ENCODE results near the gene PDXP.
"Not testable (repeated sequence)": the region's sequence is repeated elsewhere in the genome, so short reads cannot be mapped to it uniquely, and the experiment has no call there.

The PDXP gene, protein sequence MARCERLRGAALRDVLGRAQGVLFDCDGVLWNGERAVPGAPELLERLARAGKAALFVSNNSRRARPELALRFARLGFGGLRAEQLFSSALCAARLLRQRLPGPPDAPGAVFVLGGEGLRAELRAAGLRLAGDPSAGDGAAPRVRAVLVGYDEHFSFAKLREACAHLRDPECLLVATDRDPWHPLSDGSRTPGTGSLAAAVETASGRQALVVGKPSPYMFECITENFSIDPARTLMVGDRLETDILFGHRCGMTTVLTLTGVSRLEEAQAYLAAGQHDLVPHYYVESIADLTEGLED

DNA sequence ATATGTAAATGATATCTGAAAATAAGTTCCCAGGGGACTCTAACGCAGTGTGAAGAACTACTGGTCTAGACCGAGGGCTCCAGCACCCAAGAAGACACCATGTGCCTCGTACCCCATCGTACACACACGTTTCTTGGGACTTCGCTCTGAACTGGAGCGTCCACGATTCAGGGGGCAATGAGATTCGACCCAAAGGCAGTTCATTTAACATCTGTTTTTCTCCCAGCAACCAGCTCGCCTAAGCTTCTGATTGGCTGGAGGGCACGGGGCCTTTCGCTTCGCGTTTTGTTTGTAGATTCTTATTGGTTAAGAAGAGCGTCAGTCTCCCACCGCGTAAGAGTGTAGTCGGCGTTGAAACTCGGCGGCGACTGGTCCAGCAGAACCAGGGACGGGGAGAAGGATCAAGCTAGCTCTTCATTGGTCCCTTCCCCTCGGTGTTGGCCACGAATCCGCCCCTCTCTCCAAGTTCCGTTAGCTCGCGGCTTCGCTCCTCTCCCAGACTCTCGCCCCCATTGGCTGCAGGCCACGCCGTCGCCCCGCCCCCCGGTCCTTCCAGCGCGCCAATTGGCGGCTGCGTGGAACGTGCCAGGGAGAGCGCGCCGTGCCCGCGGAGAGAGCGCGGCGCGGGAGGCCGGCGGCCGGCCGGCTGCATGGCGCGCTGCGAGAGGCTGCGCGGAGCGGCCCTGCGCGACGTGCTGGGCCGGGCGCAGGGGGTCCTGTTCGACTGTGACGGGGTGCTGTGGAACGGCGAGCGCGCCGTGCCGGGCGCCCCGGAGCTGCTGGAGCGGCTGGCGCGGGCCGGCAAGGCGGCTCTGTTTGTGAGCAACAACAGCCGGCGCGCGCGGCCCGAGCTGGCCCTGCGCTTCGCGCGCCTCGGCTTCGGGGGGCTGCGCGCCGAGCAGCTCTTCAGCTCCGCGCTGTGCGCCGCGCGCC is at the start of gene PDXP:
Gene PDXP (plus strand): TSS at position 591 of the 933 bp plus-strand sequence. CDS start 60 bp downstream, at position 651.
- in situ Hi-C loops (cut with MboI; ENCODE audit: low sequenced_read_pairs): no loop called here

DNA sequence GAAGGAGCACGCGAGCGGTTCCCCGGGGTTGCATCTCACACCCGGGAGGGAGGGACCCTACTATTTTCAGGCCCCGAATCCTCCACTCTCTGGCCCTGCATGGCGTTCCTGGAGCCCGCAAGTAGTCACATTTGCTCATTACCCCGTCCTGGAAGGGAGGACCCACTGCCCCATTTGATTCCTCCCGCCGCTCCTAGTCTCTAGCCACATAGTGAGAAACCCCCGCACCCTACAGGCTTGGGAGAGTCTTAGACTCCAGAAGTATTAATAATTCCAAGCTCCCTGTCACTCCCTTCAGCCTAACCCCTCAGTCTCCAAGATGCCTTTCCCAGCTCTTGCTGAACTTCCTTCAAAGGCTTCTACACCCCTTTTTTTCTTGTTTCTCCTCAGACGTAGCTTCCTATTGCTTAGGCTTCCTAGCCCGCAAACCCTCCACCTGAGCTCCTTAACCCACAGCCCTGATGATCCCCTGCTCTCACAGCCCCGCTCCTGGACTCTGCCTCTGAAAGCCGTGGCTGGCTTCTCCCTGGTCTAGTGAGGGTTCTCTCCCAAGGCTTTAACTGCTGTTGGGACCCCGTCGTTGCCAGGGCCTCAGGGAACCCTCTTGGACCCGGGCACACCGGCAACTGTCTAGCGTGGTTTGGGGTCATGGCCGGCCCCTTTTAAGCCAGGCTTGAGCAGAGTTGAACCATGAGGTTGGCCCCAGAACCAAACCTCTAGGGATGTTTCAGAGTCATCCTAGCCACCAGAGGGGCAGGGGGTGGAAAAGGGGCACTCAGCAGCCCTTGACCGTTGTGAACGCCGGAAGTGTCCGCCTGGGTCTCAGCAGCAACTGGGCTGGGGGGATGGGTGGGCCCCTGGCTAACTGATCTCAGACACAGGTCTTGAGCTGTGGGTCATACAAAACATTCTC is 49.0 kb upstream of the PDXP start:
- in situ Hi-C loops (cut with MboI; ENCODE audit: low sequenced_read_pairs): no loop called here

DNA sequence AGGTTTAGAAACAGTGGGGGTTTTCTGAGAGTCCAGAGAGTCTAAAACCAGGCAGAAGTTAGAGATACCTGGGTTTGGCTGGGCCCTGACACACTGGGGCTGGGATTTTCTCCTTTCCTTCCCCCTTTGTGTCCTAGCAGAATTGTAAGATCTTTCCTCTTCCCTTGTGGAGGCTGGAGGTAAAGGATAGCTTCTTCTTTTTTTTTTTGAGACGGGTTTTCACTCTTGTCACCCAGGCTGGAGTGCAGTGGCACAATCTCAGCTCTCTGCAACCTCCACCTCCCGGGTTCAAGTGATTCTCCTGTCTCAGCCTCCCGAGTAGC is 48.4 kb upstream of the PDXP start:
- in situ Hi-C loops (cut with MboI; ENCODE audit: low sequenced_read_pairs): not testable (repeated sequence)

DNA sequence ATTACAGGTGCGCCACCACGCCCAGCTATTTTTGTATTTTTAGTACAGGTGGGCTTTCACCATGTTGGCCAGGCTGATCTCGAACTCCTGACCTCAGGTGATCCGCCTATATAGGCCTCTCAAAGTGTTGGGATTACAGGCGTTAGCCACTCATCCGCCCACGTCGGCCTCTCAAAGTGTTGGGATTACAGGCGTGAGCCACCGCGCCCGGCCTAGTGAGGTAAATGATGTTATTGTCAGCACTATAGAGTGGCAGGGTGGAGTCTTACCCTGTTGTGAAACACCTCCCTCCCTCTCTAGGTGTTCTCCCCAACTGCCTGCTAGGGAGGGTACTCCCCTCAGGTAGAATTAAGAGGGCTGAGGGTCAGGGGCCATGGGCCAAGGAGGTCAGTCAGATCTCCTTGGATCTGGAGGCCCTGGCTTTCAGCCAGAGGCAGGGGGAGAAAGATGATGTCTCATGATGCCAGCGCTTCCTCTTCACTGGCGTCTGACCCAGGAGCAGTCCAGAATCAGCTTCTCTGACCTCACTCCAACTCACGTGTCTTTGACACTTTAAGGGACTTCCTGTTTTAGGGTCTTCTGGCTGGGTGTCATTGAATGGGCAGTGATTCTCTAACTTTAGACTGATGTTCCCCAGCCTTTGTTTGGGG is 47.9 kb upstream of the PDXP start:
- in situ Hi-C loops (cut with MboI; ENCODE audit: low sequenced_read_pairs): no loop called here

DNA sequence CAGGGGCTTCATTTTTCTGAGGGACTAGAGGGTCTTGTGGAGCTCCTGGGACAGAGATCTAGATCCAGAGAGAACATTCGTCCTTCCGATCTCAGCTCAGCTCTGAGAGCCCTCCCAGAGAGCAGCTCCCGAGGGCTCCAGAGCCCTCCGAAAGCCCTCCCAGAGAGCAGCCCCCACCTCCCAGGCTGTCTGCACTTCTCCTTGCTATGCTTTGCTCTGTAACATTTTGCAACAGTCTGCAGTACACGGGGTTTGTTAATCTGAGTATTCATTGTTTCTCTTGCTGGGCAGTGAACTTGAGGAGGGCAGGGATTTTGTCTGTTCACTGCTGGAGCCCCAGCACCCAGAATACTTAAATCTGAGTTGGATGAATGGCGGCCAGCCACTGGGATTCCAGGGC is 47.3 kb upstream of the PDXP start:
- in situ Hi-C loops (cut with MboI; ENCODE audit: low sequenced_read_pairs): no loop called here

DNA sequence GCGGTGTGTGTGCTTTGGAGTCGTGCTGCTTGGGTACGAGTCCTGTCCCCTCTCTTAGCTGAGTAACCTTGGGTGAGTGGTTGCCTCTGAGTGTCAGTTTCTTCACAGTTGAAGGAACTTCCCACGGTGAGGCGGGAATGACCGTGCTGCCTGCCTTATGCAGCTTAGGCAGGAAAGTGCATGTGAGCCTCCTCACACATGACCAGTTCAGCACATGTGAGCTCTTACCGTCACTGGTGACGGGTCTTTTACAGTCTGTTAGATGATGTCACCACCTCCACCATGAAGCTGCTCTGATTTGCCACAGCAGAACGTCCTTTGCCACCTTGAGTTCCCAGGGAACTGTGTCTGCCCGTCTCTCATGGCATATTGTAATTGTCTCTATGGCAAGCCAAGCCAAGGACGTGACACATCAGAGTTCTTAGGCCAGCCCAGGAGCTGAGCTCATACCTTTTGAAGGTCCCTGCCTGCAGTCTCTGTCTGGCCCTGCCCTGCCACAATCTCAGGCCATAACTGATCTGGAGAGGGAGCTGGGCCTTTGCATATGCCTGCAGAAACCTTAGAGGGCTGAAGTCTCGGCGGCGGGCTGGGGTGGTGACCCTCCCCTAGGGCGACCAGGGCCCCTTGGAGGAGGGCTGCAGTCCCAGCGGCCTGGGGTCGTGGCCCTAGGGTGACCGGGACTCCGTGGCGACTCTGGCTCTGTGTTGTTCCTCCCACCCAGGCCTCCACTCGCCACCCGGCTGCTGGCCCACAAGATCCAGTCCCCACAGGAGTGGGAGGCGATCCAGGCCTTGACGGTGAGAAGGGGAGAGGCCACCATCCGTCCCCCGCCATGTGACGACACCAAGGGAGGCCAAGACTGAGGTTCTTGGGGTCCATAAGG is 42.1 kb upstream of the PDXP start:
- in situ Hi-C loops (cut with MboI; ENCODE audit: low sequenced_read_pairs): no loop called here

DNA sequence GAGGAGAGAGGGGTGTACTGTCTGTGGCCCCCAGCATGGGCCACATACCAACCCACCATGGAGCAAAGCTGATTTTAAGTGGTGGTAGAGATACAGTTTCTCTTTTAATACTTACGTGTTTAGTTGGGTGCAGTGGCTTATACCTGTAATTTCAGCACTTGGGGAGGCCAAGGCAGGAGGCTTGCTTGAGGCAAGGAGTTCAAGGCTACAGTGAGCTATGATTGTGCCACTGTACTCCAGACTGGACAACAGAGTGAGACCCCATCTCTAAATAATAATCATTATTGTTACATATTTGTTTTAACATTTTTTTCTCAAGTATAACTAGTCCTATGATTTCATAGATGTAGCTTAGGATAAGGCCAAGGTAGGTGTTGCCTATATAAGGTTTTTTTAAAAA is 41.1 kb upstream of the PDXP start:
- in situ Hi-C loops (cut with MboI; ENCODE audit: low sequenced_read_pairs): no loop called here

DNA sequence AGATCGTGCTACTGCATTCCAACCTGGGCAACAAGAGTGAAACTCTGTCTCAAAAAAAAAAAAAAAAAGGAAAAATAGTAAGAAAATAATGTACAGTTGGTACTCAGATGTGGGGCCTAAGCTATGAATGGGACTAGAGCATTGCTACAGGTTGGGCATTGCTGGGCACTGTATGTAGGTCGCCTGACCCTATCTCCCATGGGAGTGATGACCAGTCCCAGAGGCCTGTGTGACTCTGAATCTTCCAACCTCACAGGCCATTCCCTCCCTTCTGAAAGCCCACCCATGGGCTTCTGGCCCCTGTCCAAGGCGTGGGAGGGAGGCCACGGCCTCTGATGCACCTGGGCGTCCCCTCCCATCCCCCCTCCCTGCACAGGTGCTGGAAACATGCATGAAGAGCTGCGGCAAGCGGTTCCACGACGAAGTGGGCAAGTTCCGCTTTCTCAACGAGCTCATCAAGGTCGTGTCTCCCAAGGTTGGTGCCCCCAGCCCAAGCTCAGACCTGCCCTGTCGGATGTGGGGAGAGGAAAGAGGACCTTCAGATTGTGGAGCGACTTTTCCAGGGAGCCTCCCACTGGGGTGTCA is 40.4 kb upstream of the PDXP start:
- in situ Hi-C loops (cut with MboI; ENCODE audit: low sequenced_read_pairs): no loop called here

DNA sequence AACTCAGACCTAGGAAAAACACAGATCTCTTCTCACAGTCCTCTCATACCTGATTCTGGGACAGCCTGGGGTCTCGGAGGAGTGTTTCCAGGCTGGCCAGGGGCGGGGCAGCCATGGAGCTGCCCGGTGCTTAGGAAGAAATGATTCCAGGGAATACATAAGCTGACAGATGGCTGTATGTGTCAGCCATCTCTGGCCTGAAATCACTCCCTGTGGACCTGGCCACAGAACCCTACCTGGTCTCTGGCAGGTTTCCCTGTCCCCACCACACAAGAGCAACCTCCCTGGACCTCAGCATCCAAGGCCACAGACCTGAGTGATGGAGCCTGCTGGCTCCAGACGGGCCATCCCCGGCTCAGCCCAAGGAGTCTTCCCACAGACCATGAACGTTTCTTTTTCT is 39.8 kb upstream of the PDXP start:
- in situ Hi-C loops (cut with MboI; ENCODE audit: low sequenced_read_pairs): no loop called here

DNA sequence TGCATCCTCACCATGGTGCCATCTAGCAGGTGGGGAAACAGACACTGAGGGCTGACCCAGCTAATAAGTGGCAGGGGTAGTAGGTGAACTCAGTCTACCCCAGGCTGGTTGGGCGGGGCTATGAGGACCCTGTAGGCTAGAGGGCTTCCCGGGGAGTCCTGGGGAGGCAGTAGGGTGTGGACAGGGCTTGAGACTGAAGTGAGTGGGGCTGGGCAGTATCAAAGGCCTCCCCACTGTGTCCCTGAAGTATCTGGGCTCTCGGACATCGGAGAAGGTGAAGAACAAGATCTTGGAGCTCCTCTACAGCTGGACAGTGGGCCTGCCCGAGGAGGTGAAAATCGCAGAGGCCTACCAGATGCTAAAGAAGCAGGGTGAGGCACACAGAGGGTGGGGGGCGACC is 38.5 kb upstream of the PDXP start:
- in situ Hi-C loops (cut with MboI; ENCODE audit: low sequenced_read_pairs): no loop called here

DNA sequence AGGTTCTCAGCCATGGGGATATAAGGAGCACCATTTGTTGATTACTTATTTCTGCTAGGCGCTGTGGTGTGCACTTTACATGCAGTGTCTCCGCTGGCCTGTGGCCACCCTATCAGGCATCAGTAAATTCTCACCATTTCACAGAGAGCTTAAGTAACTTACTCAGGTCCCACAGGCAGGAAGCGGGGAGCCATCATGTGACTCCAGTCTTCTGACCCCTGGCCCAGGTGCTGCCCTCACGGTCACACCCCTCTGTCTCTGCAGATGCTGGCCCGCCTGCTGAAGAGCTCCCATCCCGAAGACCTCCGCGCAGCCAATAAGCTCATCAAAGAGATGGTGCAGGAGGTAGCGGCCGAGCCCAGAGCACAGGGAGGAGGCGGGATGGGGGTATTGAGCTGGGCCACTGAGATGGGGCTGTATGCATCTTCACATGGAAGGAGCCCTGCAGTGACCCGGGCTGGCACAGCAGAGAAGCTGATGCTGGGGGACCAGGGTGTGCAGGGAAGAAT is 37.1 kb upstream of the PDXP start:
- in situ Hi-C loops (cut with MboI; ENCODE audit: low sequenced_read_pairs): no loop called here

DNA sequence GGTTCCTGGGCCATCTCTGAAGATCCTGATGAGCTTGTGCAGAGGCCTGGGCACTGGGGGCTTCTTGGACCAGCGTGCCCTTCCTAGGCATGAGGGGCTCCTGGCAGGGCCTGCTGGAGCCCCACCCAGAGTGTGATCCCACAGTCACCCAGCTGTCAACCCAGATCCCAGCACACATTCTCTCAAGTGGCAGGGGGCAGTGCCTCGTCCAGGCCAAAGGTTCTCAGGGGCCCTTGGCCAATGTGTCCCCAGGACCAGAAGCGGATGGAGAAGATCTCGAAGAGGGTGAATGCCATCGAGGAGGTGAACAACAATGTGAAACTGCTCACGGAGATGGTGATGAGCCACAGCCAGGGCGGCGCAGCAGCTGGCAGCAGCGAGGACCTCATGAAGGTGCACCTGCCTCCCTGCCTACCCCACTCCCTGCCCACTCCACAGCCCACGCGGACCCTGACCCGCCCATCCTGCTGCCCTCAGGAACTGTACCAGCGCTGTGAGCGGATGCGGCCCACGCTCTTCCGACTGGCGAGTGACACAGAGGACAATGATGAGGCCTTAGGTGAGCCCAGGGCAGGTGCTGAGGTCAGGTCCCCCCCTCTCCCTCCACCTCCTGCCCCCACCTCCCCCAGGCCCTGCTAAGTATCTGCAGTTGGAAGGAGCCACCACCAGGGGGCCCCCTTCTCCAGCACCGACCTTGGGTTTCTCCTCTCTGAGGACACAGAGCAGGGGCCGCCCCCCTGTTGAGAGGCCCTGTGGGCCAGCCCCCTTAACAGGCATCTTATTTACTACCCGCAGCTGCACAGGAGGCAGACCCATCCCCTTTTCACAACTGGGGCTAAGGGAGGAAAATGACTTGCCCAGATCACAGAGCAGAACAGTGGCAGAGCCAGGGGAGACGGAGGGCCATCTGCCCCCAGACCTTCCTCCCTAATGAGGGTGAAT is 35.2 kb upstream of the PDXP start:
- in situ Hi-C loops (cut with MboI; ENCODE audit: low sequenced_read_pairs): no loop called here

DNA sequence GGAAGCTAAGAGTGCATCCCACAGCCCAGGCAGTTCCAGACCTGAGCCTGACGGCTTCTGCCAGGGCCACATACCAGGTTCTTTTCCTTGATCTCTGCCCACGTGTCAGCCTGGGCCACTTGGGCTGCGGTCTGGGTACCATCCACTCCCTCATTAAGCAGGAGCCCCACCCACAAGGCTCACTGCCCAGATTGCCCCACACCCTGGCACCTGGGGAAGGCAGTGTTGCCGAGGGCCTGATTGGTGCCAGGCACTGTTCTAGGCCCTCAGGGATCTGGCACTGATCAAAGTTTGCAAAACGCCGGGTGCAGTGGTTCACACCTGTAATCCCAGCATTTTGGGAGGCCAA is 34.5 kb upstream of the PDXP start:
- in situ Hi-C loops (cut with MboI; ENCODE audit: low sequenced_read_pairs): no loop called here

DNA sequence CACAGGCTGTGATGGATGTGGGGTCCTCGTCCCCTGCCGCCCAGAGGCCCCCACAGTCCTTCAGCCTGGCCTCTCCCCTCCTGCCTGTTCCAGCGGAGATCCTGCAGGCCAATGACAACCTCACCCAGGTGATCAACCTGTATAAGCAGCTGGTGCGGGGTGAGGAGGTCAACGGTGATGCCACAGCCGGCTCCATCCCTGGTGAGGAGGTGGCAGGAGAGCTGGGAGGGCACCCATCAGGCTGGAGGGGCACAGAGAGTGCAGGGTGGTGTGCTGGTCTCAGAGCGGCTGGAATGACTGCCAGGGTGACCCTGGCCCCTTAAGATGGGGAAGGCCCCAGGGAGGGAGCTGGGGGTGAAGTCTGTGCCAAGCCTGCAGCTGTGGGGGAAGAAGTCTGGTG is 33.6 kb upstream of the PDXP start:
- in situ Hi-C loops (cut with MboI; ENCODE audit: low sequenced_read_pairs): no loop called here

DNA sequence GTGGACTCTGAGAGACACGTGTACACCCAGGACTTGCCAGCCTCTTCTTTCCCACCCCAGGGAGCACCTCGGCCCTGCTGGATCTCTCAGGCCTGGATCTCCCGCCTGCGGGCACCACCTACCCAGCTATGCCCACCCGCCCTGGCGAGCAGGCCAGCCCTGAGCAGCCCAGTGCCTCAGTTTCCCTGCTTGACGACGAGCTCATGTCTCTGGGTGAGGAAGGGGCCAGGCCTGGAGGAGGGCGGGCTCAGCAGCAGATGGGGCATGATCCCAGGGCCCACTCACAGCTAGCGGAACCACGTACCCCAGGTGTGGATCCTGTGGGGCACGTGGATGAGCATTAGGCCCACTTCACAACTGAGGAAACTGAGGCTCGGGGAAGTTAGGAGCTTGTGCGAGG is 32.8 kb upstream of the PDXP start:
- in situ Hi-C loops (cut with MboI; ENCODE audit: low sequenced_read_pairs): no loop called here

DNA sequence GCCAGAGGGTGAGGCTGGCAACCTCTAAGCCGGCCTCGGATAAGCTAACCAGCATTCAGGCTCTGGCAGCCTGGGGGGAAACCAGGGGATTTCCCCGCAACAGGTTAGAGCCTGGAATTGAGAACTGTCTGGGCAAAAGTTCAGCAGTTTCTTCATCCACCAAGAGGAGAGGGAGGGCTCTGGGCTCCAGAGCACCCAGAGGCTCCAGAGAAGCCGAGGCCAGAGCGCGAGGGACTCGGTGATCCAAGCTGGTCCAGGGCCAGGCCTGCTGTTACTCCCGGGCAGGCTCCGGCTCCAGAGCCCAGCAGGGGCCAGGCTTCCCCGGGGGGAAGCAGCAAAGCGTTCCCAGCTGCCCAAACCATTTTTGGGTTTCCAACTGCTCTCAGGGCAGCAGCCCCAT is 32.4 kb upstream of the PDXP start:
- in situ Hi-C loops (cut with MboI; ENCODE audit: low sequenced_read_pairs): no loop called here

DNA sequence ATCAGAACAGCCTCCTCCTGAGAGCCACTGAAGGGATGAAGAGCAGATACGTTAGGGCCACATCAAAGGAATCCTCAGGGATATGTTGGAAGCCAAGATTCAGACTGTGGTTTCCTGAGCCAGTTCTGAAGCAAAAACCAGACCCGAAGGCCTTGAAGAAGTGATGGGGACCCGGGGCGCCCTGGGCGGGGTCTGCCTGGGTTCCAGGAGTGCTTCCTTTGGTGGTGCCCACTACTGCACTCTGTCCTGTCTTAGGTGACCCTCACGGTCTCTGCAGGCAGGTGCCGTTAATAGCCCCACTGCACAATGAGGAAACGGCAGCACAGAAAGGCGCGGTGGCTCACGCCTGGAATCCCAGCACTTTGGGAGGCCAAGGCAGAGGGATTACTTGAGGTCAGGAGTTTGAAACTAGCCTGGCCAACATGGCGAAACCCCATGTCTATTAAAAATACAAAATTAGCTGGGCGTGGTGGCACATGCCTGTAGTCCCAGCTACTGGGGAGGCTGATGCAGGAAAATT is 31.9 kb upstream of the PDXP start:
- in situ Hi-C loops (cut with MboI; ENCODE audit: low sequenced_read_pairs): no loop called here

DNA sequence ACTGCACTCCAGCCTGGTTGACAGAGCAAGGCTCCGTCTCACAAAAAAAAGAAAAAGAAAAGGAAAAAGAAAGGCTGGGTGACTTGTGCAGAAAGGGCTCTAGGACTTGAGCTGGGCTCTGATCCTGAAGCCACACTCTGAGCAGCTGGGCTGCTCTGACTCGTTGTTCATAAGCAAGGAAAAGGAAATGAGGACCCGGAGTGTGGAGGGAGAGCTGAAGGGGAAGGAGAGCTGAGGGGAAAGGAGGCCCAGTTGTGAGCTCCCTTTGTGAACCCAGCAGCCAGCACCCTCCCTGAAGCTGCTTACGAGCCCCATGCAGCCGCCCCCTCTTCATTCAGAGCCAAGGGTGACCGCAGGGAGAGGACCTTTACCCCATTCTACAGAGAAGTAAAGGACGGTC is 31.4 kb upstream of the PDXP start:
- in situ Hi-C loops (cut with MboI; ENCODE audit: low sequenced_read_pairs): no loop called here
